ENCODE data around the gene CAMK1G.

CAMK1G gene

DNA sequence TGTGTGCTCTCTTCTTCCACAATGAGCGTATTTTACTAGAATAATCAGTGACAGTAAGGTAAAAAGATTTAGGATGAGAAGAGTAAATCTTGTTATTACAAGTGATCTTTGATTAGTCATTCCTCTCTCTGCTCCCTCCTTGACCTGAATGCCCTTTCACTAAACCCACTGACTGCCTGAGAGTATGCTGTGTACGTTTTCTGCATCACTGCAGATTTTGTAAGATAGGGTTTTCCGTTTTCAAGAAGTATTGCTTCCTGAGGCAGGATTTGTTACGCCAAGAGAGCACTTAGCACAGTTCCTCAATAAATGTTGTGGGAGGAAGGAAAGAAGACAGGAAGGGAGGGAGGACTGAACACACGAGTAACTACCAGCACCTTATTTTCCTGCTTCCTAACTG lies 76.4 kb downstream of the CAMK1G start:
- DNase-seq (ENCODE audit: low read depth in 1 of 2, low spot score in 1 of 2), result no peak

DNA sequence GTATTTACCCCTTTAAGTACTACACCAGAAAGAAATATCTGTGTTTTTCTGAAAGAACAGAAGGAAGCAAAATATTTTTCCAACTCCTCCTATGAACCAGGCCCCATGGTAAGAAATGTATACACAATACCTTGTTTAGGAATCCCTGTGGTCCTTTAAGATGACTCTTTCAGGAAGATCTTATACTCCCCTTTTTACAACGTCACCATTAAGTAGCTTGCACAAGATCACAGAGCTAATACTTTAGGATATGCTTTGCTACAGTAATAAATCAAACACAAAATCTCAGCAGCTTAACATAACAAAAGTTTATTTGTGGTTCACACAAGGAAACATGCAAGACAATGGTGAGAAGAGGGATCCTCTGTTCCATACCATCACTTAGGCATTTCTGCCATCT lies 77.6 kb downstream of the CAMK1G start:
- DNase-seq (ENCODE audit: low read depth in 1 of 2, low spot score in 1 of 2), result no peak

DNA sequence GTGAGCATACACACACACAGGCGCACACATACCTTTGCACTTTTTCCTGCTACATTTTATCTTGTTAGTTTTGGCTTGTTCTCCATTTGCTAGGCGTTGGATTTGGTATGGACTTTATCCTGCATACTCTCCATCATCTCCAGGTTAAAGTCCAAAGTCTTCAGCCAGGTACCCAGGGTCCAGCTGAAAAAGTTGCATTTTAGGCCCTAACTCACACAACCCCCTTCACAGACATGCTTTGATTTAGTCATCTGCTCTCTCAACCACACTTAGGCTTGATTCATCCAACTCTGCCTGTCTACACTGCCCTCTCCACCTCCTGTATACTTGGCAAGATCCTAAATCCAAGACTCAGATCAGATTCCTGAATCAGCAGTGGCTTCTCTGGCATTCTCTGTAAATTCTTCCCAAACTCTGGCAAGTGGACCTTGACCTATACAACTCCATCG lies 79.4 kb downstream of the CAMK1G start:
- no peak for DNase-seq (ENCODE audit: low read depth in 1 of 2, low spot score in 1 of 2)

Measured in activated CD4-positive, alpha-beta T cell treated with anti-CD3 and anti-CD28 coated beads, Interleukin-2, amount 50 U/mL, for 24 hours (primary cell).